Measurements from ENCODE around the gene MYOT. TPM values are rescaled to one million over a fixed set of nuclear protein-coding genes. Genes with fewer than 3 reads are reported as not detected.

The MYOT gene
- total and polyA plus RNA-seq, 2 donors (not counting 1 experiment from before 2014, with no cell fraction given), result not detected

DNA sequence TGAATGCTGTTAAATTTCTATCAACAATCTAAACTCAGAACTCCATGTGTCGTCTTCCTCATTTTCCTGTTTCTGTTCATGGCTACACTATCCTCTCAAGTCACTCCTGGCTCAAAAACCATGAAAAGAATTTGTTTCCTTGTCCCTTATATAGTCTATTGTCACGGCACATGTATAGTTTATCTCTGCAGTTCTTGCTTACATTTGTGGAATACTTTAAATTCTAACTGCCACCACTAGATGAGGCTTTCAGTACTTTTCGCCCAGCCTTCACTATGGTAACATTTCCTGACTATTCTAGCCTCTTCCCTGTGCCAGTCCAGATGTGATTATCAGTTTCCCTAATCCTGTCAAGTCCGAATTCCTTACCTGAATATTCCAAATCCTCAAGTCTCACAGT is 56.2 kb downstream of the MYOT start:
- DNase-seq (no peak), ATAC-seq (ENCODE audit: low read depth) (no peak)
- no peak overlapping the region for H3K4me2 ChIP-seq (replicated peaks; ENCODE audit: low read depth, low read length, poor library complexity, severe bottlenecking)
- H4K20me1 ChIP-seq (ENCODE audit: control insufficient read depth, insufficient read depth, low read length, poor library complexity, severe bottlenecking), result no peaks in the 10 kb centered on the region
- no peaks in the 10 kb centered on the region for H3K79me2 ChIP-seq (ENCODE audit: control insufficient read depth, insufficient read depth, low read length)
- H3K9me3 ChIP-seq (ENCODE audit: control extremely low read depth in 1 of 3, control insufficient read depth in 2 of 3, insufficient read depth in 1 of 3, low read length in 2 of 3), result no peaks in the 10 kb centered on the region
- intact Hi-C loops (cut with micrococcal nuclease), result no loop called here
- Mint-ChIP-seq H3K27me3 (no peaks in the 10 kb centered on the region), H3K9me3 (ENCODE audit: insufficient read depth) (no peaks in the 10 kb centered on the region), H3K4me3 (no peak overlapping the region), H3K27ac (no peak overlapping the region), H3K4me1 (no peaks in the 10 kb centered on the region)
- H3K36me3 ChIP-seq (replicated peaks in 1 of 2; ENCODE audit: control extremely low read depth in 1 of 2, control insufficient read depth in 1 of 2, extremely low read depth in 1 of 2, insufficient read depth in 2 of 2, low read length in 1 of 2), result peaks cover 2 to 5% of the 10 kb centered on the region in 2 experiments
- H3K27ac ChIP-seq (ENCODE audit: low read length in 2 of 2), result no peak overlapping the region
- H3K9ac ChIP-seq (ENCODE audit: low read length), result no peak overlapping the region
- POLR2A ChIA-PET, result no interaction called here
- no peaks in the 10 kb centered on the region for H3K4me1 ChIP-seq (ENCODE audit: control insufficient read depth in 2 of 2, insufficient read depth in 2 of 2, low read length in 2 of 2)
- whole genome bisulfite sequencing (ENCODE audit: insufficient coverage), result 83% methylated on average over 2 of the region's 4 CpGs
- H2AFZ ChIP-seq (ENCODE audit: insufficient read depth, low read depth, low read length, poor library complexity, severe bottlenecking), result no peak overlapping the region
- no peaks in the 10 kb centered on the region for H3K27me3 ChIP-seq (replicated peaks in 1 of 4; ENCODE audit: control extremely low read depth in 1 of 4, control insufficient read depth in 3 of 4, insufficient read depth in 4 of 4, low read length in 3 of 4)
- H3K4me3 ChIP-seq (ENCODE audit: control extremely low read depth in 1 of 5, extremely low read depth in 1 of 5, insufficient read depth in 1 of 5, low read depth in 2 of 5, low read length in 4 of 5), result no peak overlapping the region
- TF ChIP-seq EZH2 (IDR thresholded peaks at IDR 0.05; ENCODE audit: borderline replicate concordance, insufficient read depth, low read depth, low read length, poor library complexity, severe bottlenecking) (no peak), CTCF (IDR thresholded peaks at IDR 0.05) (no peak)
- CTCF ChIA-PET, result no interaction called here

GRCh38 chr5:137932800-137933199 is 65.1 kb downstream of the MYOT start:
- Mint-ChIP-seq H3K27me3 (no peaks in the 10 kb centered on the region), H3K4me1 (peaks cover 16% of the 10 kb centered on the region), H3K27ac (no peak overlapping the region), H3K4me3 (no peak overlapping the region), H3K9me3 (ENCODE audit: insufficient read depth) (no peaks in the 10 kb centered on the region)
- Histone ChIP-seq H3K27ac (ENCODE audit: low read length in 2 of 2) (no peak overlapping the region), H3K9me3 (ENCODE audit: control extremely low read depth in 1 of 3, control insufficient read depth in 2 of 3, insufficient read depth in 1 of 3, low read length in 2 of 3) (no peaks in the 10 kb centered on the region), H3K79me2 (ENCODE audit: control insufficient read depth, insufficient read depth, low read length) (no peaks in the 10 kb centered on the region), H3K4me2 (replicated peaks; ENCODE audit: low read depth, low read length, poor library complexity, severe bottlenecking) (no peak overlapping the region), H4K20me1 (ENCODE audit: control insufficient read depth, insufficient read depth, low read length, poor library complexity, severe bottlenecking) (no peaks in the 10 kb centered on the region), H3K4me3 (ENCODE audit: control extremely low read depth in 1 of 5, extremely low read depth in 1 of 5, insufficient read depth in 1 of 5, low read depth in 2 of 5, low read length in 4 of 5) (no peak overlapping the region), H3K4me1 (ENCODE audit: control insufficient read depth in 2 of 2, insufficient read depth in 2 of 2, low read length in 2 of 2) (peaks cover 0 to 5% of the 10 kb centered on the region in 2 donors), H2AFZ (ENCODE audit: insufficient read depth, low read depth, low read length, poor library complexity, severe bottlenecking) (no peak overlapping the region), H3K36me3 (replicated peaks in 1 of 2; ENCODE audit: control extremely low read depth in 1 of 2, control insufficient read depth in 1 of 2, extremely low read depth in 1 of 2, insufficient read depth in 2 of 2, low read length in 1 of 2) (peaks cover 1 to 11% of the 10 kb centered on the region in 2 experiments), H3K9ac (ENCODE audit: low read length) (no peak overlapping the region), H3K27me3 (replicated peaks in 1 of 4; ENCODE audit: control extremely low read depth in 1 of 4, control insufficient read depth in 3 of 4, insufficient read depth in 4 of 4, low read length in 3 of 4) (no peaks in the 10 kb centered on the region)
- DNase-seq (no peak), ATAC-seq (ENCODE audit: low read depth) (no peak)
- intact Hi-C loops (cut with micrococcal nuclease), result loop anchor here (10.0 kb wide), 1 partner anchor 158 kb away; no protein-coding TSS in a partner anchor
- TF ChIP-seq CTCF (IDR thresholded peaks at IDR 0.05) (no peak), EZH2 (IDR thresholded peaks at IDR 0.05; ENCODE audit: borderline replicate concordance, insufficient read depth, low read depth, low read length, poor library complexity, severe bottlenecking) (no peak)
- no CpG with 5 or more reads among the region's 3 CpGs for WGBS (ENCODE audit: insufficient coverage)
- ChIA-PET POLR2A (interaction anchor here (1.1 kb wide), 1 partner anchor 59 kb away, joined by 4 read pairs; no protein-coding TSS in a partner anchor), CTCF (interaction anchor here (0.8 kb wide), 1 partner anchor 153 kb away, joined by 3 read pairs; no protein-coding TSS in a partner anchor)

Measured in B cell (primary cell).